Measurements from ENCODE around the gene ADIG. TPM values are rescaled to one million over a fixed set of nuclear protein-coding genes. Genes with fewer than 3 reads are reported as not detected.

ADIG gene
- total RNA-seq = not detected in 2 replicates

DNA sequence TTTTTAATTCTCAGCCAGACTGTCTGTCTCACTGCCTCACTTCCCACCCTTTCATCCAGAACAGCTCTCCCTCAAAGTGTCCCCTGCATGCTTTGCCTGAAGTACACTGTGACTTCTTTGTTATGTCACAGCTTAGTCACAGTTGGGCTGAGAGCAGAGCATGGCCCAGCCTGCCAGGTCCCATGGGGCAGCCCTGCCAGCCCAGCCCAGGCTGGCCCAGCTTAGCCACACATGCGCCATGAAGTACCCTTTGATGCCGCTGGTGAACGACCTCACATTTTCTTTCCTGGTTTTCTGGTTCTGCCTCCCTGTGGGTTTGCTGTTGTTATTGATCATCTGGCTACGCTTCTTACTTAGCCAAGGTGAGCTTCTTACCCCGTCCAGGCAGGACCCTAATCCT lies at the start of gene ADIG:
Gene ADIG, plus strand, starts transcription at position 185 of the 400 bp plus-strand sequence. Its CDS starts 54 bp downstream, at position 239.

DNA sequence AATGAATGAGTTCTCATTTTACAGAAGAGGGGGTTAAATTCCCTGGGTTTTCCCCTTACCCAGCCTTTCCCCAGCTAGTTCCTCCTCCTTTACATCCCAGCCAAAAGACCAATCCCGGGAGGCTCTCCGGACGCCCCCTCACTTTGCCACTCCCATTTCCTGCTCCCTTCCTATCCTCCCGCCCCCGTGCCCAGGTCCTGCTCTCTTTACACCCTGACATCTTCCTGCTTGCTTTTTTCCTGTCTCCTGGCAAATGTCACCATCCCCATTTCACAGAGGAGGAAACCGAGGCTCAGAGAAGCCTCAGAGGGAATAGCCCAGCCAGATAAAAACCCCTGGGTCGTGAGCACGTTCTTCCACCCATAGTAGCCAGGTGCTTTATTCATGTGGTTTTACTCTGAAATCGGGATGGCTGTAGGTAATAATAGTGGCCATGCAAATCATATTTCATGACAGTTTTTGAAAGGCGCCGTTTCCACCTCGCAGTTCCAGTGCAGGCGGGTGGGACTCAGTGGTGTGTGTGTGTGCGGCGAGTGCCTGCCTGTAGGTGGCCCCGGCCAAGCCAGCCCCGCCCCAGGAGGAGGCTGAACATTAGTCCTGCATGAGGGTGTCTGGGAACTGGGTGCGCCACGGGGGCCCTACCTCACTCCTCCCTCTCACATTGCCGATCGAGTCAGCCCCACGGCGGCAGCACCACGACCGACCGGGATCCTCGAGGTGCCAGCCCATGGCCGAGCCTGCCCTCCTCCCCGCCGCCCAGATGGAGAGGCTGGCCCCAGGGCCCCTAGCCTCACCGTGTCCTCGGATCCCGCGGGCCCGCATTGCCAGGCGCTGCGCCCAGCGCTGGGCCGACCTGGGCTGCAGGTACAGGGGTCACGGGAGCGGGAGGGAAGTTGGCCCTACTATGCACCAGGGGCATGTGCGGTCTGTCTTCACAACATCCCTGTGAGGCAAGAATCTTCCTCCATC lies 20.5 kb downstream of the ADIG start, which contains the start of gene ARHGAP40:
Gene ARHGAP40, plus strand, starts transcription at position 594 of the 969 bp plus-strand sequence.

Other genes starting within 250 kb of the ADIG start
- not detected in 2 replicates for gene LBP, start 234.7 kb upstream of the ADIG start, total RNA-seq
- 10.9 and 13.9 TPM in 2 replicates for gene SNHG17, start 145.9 kb upstream of the ADIG start, total RNA-seq
- gene RALGAPB, start 108.4 kb upstream of the ADIG start, total RNA-seq = 14.7 and 19.1 TPM in 2 replicates
- 0.34 and 1.6 TPM in 2 replicates for gene ARHGAP40, start 20.6 kb downstream of the ADIG start, total RNA-seq
- not detected in 2 replicates for gene SLC32A1, start 143.3 kb downstream of the ADIG start, total RNA-seq
- gene ACTR5, start 167.3 kb downstream of the ADIG start, total RNA-seq = 7.3 and 8.9 TPM in 2 replicates
- not detected in 2 replicates for gene PPP1R16B, start 224.5 kb downstream of the ADIG start, total RNA-seq

Data from hair follicular keratinocyte (primary cell).